Measurements from ENCODE around the gene PSMB4.
A peak's percentile ranks its signal among the peaks of the same experiment; 100 is the strongest.
"Not testable (repeated sequence)": the region's sequence is repeated elsewhere in the genome, so short reads cannot be mapped to it uniquely, and the experiment has no call there.

Gene PSMB4

GRCh38 chr1:151399324-151400171 is at the start of gene PSMB4:
TSS of gene PSMB4 (plus strand) at chr1:151399573. CDS start at chr1:151399588, 15 bp downstream.
- peak; percentile 24 to 97 (median 82) for DNase-seq

GRCh38 chr1:151350323-151350722 is 49.0 kb upstream of the PSMB4 start:
- DNase-seq = not testable (repeated sequence)

GRCh38 chr1:151352021-151352718 is 47.2 kb upstream of the PSMB4 start:
- DNase-seq = no peak

GRCh38 chr1:151356696-151357095 is 42.7 kb upstream of the PSMB4 start:
- no peak for DNase-seq

- no peak for DNase-seq
These were observed 37.5 kb upstream of the PSMB4 start for GRCh38 chr1:151361883-151362282.

- DNase-seq = no peak
These were observed 36.8 kb upstream of the PSMB4 start for GRCh38 chr1:151362308-151363155.

- no peak for DNase-seq
These were observed 34.4 kb upstream of the PSMB4 start for GRCh38 chr1:151364996-151365395.

- DNase-seq = peak in 3 of 56 donors; percentile 1 to 8 (median 1)
These were observed 31.5 kb upstream of the PSMB4 start for GRCh38 chr1:151367658-151368392.

- DNase-seq = no peak
These were observed 30.7 kb upstream of the PSMB4 start for GRCh38 chr1:151368393-151369301.

- DNase-seq = no peak
These were observed 30.1 kb upstream of the PSMB4 start for GRCh38 chr1:151369302-151369610.

- DNase-seq = no peak
These were observed 29.7 kb upstream of the PSMB4 start for GRCh38 chr1:151369621-151370048.

- peak in 3 of 56 donors; percentile 3 to 14 (median 10) for DNase-seq
These were observed 29.0 kb upstream of the PSMB4 start for GRCh38 chr1:151370211-151370911.

- DNase-seq = peak in 48 of 56 donors; percentile 7 to 72 (median 44)
These were observed 27.9 kb upstream of the PSMB4 start for GRCh38 chr1:151371370-151372057.

- peak in 47 of 56 donors; percentile 7 to 82 (median 49) for DNase-seq
These were observed 27.1 kb upstream of the PSMB4 start, which contains the start of gene SELENBP1 for GRCh38 chr1:151372058-151372934. TSS of gene SELENBP1 (minus strand) at chr1:151372705. CDS start at chr1:151372641, 64 bp downstream.

GRCh38 chr1:151373196-151373595 is 26.2 kb upstream of the PSMB4 start:
- DNase-seq = no peak

- DNase-seq = no peak
These were observed 22.1 kb upstream of the PSMB4 start for GRCh38 chr1:151377150-151377884.

GRCh38 chr1:151384584-151384983 is 14.8 kb upstream of the PSMB4 start:
- no peak for DNase-seq

Data from amygdala (tissue), 56 donors.